Spleen (tissue), 7 donors: ENCODE measurements around the gene KCTD8.

Experiments used
- POLR2A ChIP-seq, 3 donors: fragments of 450-650 bp; IDR thresholded peaks; one replicate each; pipeline ENCODE4 v1.5.1; 2017; ENCODE audit warnings: antibody characterized with exemption in 3 of 3, mild to moderate bottlenecking in 1 of 3
- TF ChIP-seq, protein P1 (sequence below), 11 experiments: fragments of 200-600 bp in 7 of 11; fragments of 450-650 bp in 4 of 11; sonication (generic) in 4 of 11; IDR thresholded peaks in 8 of 11; conservative IDR thresholded peaks in 3 of 11; 1 replicate in 7 of 11; 2 replicates in 4 of 11; pipeline versions ENCODE4 v1.4.0 to v1.8.0; 2016 to 2021; ENCODE audit warnings: antibody characterized with exemption in 11 of 11, inconsistent platforms in 4 of 11, mild to moderate bottlenecking in 1 of 11
- donor health status: DM: no; HTN: no; CAD: no; lungs with moderate emphysema.
- donor health status: DM: no; HTN: no; CAD: no.
- donor health status: DM: no; HTN: no; CAD: no.

DNA sequence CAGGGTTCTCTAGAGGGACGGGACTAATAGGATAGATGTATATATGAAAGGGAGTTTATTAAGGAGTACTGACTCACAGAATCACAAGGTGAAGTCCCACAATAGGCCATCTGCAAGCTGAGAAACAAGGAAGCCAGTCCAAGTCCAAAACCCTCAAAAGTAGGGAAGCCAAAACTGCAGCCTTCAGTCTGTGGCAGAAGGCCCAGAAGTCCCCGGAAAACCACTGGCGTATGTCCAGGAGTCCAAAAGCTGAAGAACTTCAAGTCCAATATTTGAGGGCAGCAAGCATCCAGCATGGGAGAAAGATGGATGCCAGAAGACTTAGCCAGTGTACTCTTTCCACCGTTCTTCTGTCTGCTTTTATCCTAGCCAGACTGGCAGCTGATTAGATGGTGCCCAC is 227.2 kb downstream of the KCTD8 start:
- TF ChIP-seq, protein P1, sequence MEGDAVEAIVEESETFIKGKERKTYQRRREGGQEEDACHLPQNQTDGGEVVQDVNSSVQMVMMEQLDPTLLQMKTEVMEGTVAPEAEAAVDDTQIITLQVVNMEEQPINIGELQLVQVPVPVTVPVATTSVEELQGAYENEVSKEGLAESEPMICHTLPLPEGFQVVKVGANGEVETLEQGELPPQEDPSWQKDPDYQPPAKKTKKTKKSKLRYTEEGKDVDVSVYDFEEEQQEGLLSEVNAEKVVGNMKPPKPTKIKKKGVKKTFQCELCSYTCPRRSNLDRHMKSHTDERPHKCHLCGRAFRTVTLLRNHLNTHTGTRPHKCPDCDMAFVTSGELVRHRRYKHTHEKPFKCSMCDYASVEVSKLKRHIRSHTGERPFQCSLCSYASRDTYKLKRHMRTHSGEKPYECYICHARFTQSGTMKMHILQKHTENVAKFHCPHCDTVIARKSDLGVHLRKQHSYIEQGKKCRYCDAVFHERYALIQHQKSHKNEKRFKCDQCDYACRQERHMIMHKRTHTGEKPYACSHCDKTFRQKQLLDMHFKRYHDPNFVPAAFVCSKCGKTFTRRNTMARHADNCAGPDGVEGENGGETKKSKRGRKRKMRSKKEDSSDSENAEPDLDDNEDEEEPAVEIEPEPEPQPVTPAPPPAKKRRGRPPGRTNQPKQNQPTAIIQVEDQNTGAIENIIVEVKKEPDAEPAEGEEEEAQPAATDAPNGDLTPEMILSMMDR (IDR thresholded peaks at IDR 0.05 in 8 of 11, conservative IDR thresholded peaks at IDR 0.05 in 3 of 11), result no peak
- no peak for TF ChIP-seq POLR2A (IDR thresholded peaks at IDR 0.05)
